HG02840 (cell line): ENCODE data around the gene SCUBE2.

Experiments used
- ATAC-seq: cut with Tn5 transposase; IDR thresholded peaks from one replicate; pipeline ENCODE4 v1.9.1; 2021; ENCODE audit warnings: mild to moderate bottlenecking, moderate library complexity, moderate number of reproducible peaks; ENCODE audit not compliant: unreplicated experiment, low FRiP score

The SCUBE2 gene

DNA sequence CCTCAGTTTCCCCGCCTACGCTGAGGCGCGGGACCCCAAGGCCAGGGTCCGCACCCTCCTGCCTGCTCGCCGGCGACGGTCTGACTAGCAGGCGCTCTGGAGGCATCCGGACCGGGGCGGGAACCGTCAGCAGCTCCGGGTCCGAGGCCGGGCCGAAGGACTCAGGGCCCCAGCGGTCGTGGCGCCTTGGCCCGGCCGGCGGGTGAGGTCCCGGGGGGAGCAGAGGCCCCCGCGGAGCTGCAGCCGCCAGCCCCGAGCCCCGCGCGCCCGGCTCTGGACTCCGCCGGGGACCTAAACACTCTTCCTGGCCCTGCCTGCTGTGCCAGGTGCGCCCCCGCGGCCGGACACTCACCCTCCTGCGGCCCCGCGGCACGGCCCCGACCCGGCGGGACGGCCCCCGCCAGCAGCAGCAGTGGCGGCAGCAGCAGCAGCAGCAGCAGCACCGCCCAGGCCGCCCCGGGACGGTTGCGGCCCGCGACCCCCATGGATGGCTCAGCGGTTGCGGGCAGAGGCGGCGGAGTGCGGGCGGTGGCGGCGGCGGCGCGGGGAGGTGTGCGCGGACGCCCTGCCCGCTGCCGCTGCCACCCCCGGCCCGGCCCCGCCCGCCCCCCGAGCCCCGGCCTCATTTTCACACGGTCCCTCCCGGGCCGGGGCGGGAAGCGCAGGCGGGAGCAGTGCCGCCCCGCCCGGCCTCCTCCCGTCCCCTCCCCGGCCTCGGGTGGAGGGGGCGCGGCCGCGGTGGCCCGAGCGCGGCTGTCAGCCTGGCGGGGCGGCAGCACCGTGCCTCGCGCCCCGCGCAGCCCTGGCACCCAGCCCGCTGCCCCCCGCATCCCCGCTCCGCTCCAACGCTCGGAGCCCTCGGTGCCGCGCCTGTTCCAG is at the start of gene SCUBE2:
Gene SCUBE2 (minus strand): TSS at position 556 of the 879 bp plus-strand sequence. CDS start 71 bp downstream, at position 485.
- ATAC-seq: no peak

DNA sequence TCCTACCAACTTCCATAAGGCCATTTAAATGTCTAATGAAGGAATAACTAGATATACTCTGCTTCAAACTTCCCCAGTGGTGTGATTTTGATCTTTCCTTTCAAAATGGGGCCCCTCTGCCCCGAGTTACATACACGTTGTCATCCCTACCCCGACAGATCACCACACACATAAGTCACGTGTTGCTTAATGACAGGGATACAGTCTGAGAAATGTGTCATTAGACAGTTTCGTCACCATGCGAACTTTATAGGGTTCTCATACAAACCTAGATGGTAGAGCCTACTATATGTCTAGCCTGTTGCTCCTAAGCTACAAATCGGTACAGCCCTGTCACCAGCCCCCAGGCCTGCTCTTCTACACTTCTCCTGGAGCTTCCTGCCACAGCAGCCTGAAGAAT is 49.8 kb upstream of the SCUBE2 start:
- no peak for ATAC-seq

DNA sequence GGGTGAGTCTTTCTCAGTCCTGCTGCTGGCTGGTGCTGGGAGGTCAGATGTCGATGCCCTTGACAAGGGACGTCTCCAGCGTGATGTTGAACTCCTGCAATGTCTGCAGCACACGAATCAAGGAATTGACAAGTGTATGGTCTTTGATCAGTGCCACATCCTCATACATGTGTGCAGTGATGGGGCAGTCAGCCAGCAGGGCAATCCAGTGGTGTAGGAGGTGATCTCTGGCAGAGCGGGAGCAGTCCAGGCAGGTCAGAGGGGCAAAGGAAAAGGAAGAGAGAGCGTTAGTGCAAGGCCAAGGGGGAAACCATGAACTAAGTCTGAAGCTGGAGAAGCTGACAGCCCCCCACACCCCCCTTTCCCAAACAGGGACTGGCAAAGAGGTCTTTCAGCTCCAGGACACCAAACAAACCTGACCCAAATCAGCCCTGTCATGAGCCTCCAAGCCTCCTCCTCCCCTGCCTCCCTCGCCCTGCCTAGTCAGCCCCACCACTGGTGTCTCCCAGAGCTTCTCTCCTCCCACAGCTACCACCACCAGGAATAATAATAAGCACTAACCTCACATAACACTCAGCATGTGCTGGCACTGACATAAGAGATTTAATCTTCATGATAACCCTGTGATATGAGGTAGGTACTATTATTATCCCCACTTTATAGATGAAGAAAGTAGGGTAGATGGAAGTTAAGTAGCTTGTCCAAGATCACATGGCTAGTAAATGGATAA is 48.4 kb upstream of the SCUBE2 start:
- no peak for ATAC-seq

DNA sequence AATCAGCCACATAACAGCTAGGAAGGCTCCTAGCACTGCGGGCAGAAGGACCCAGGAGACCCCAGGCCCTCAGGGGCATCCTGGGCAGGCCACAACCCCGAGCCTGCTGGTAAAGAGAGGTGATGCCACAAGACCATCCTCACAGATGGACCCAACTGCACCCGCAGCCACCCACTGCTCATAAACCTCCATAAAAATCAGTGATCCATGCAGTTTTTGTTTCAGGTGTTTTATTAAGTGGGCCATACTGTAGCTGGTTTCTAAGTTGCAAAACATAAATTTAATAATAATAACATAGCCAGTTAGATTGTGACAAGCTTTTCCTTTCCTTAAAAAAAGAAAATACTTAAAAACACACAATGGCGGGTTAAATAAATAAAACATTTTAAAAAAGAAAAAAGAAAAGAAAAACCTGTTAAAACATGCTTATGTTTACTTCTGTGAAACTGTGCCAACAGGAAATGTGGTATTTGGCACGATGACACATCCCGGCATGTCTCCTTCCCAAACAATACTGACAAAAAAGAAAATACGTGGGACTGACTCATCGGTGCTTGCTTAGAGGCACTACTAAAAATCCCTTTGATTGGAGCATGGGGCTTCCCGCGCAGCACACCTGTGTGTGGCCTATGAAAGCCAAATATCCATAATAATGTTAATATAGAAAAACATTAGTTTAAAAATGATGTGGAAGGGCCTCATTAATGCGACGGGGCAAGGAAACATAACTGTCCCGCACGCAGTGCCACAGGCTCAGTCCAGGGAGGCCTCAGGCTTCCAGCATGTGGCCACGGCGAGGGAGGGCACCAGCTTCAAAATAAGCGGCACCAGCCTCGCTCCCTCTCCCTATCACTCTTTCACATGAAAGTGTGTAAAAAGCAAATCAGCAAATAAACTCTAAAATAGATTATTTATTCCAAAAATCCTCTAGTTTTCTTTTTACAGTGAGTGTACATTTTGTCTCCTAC is 47.5 kb upstream of the SCUBE2 start:
- no peak for ATAC-seq

DNA sequence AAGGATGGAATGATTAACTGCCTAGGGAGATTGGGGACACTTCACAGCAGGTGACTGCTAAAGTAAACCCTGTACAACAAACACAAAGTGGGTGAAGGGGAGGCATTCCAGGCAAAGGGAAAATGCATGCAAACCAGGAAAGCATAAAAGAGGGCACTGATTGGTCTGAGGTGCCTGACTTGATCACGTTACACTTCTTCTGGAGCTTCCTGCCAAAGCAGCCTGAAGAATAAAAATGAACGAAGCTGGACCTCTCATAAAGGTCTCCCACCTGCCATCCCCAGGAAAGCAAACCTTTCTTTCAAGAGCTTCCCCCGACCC is 46.7 kb upstream of the SCUBE2 start:
- no peak for ATAC-seq

DNA sequence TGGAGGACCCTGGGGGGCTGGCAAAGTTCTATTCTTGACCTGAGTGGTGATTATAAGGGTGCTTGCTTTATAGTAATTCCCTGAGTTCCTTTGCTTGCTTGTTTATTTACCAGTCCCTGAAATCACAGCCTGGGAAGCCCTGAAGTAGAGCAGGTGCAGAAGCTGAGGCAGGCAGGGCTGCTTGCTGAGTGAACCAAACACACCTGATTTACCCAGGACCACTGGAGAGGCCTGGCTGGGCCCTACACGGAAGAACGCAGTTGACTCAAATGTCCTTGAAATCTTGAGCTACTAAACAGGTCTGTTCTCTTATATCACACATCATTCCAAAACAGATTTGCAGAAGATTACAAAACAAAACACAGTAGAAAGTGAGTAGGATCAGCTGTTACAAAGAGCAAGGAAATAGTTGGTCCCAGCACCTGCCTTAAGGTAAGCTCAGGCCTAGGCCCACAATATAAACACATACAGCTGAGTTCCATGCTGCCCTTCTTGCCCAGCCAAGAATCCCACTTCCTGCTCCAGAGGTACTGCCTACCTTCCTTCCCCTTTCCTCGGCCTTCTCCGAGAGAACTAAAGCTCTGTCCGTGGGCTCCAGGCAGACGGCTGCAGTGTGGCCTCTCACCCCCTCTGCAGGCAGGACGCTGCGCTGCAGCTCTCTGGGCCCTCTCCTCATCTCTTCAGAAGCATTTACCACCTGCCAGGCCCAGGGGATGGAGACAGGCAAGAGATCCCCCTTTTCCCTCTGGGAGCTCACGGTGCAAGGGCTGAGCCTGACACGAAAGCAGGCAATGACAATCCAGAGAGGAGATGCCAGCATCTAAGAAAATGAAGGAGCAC is 46.1 kb upstream of the SCUBE2 start:
- no peak for ATAC-seq

DNA sequence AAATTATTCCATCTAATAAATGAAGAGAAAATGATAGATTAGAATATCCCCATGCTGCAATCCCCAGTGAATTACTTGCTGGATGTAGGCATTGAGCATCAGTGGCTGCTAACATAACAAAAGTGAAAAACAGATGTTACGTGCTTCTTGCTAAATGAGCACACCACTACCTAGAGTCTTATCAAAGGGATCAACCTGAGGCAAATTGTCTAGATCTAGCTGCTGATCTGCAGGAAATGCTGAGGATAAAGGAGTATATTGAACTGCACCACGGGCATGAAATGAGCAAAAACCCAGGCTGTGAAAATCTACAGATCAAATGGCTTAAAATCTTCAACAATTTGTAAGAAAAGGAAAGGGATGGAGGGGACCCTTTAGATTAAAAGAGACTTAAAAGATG is 45.3 kb upstream of the SCUBE2 start:
- ATAC-seq: no peak

DNA sequence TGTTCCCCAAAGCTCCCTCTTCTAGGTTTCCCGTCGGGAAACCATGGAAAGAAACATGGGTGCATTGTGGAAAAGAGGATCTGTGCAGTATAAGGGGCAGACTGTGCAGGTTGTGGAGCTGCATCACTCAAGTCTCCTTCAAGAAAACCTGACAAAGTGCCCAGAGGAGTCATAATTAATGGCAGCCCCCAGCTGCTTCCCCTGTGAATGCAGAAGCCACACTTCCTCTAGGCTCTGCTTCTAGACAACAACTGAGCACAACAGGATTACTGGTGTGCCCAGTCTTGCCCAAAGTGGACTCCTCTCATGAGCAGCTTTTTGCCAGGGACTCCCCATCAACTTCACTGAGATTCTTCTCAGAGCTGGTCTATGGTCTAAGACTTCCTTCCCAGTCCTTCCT is 42.6 kb upstream of the SCUBE2 start:
- ATAC-seq: no peak

DNA sequence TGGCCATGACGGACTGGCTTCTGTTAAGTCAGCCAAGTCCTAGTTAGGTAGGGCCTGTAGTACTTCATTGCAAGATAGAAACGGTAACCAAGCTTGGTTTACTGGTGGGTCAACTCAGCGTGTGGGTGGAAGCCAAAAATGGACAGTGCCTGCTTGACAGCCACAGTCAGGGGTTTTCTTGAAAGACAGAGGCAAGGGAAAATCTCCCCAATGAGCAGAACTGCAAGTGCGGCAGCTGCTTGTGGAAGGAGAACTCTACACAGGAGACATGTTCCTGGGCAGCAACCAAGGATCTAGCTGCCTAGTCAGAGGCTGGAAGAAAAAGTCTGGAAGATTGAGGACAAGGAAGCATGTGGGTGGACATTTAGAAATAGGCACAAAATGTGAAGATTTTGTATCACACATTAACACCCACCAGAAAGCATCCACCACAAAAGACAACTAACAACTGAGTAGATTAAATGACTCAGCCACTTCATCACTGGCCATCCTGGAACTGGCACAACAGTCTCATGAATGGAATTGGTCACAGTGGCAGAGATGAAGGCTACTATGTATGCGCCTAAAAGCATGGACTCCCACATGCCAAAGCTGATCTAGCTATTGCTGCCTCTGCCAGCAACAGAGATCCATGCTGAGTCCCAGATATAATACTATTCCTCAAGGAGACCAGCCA is 40.9 kb upstream of the SCUBE2 start:
- ATAC-seq: no peak

DNA sequence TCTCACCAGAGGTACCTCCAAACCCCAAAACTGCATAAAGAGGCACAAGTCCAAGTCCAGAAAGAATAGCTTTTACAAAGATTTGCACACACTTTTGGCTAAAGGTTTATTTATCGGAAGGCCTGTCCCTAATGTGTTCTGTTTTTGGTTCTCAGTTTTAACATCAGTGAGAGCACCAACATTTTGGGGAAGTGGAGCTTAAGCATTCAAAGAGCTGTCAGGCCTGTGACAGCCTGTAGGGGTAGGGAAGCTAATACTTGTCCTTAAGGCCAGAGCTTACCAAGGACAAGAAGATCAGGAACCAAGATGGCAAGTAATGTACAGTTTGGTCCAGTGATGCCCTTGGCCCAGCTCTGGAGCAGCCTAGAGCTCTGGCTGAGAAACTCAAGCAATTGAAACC is 38.9 kb upstream of the SCUBE2 start:
- no peak for ATAC-seq

DNA sequence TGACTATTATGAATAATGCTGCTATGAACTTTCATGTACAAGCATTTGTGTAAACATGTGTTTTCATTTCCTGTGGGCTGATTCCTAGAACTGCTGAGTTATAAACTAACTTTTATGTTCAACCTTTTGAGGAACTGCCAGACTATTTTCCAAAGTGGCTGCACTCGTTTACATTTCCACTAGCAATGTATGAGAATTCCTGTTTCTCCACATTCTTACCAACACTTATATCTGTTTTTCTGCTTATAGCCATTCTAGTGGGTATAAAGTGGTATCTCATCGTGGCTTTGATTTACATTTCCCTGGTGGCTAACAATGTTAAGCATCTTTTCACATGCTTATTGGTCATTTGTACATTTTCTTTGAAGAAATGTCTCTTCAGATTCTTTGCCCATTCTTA is 35.2 kb upstream of the SCUBE2 start:
- ATAC-seq: no peak

DNA sequence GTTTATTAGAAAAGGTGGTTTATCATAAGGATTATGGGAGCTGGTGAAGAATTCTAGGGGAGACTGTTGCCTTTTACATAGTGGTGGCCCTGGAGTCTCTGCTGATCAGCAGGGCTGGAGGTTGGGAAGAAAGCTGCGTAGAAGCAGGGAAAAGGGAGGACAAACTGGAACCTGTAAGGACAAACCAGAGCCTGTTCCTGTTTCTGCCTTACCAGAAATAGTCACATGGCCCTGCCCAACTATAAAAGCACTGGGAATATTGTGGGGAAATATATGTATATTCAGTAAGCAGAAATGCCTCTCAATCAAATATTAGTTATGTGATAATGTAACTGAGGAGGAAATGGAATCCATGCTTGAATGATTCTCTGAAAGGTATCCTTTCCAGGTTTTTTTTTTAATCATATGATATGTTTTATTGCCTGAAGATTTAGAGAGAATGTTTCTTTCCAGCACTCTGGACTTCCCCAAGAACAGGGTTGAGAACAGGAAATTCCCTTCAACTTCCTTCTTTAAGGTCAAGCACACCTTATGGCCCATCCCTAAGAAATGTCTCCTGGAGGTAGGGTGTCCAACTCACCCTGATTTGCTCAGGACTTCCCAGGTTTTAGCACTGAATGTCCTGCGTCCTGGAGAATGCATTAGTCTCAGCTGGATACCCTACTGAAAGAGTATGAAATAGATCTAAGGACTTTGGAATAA is 33.9 kb upstream of the SCUBE2 start:
- ATAC-seq: no peak

DNA sequence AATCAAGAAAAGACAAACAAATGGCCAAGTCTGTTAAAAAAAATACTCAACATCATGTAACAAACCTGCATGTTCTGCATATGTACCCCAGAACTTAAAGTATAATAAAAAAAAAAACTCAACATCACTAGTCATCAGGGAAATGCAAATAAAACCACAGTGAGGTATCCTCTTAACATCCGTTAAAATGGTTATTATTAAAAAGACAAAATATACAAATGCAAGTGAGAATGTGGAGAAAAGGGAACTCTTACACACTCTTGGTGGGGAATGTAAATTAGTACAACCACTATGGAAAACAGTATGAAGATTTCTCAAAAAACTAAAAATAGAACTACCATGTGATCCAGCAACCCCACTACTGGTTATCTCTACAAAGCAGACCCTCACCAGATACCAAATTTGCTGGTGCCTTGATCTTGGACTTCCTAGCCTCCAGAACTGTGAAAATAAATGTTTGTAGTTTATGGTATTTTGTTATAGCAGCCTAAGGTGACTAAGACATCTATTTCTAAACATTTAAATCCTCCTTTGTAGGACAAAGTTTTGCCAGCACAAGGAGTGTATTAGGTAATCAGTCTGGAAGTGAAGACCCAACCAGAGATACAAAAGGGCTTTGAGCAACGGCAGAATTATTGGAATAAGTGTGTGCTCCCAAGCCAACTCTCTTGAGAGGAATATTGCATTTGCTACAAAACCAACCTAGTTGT is 32.4 kb upstream of the SCUBE2 start:
- ATAC-seq: no peak

DNA sequence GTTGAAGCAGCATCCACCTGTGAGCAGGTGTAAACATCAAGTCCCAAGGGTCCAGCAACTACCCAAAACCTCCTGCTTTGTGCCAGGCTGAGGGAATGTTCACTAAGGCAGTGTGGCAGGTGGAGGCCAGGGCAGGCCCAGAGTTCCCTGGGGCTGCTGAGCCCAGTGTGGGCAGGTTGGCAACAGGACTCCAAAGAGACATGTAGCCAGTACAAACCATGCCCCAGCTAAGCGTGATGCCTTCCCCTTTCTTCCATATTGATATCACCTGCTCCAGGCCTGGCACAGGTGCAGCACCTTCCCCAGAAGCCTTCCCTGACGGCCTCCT is 30.0 kb upstream of the SCUBE2 start:
- ATAC-seq: no peak

DNA sequence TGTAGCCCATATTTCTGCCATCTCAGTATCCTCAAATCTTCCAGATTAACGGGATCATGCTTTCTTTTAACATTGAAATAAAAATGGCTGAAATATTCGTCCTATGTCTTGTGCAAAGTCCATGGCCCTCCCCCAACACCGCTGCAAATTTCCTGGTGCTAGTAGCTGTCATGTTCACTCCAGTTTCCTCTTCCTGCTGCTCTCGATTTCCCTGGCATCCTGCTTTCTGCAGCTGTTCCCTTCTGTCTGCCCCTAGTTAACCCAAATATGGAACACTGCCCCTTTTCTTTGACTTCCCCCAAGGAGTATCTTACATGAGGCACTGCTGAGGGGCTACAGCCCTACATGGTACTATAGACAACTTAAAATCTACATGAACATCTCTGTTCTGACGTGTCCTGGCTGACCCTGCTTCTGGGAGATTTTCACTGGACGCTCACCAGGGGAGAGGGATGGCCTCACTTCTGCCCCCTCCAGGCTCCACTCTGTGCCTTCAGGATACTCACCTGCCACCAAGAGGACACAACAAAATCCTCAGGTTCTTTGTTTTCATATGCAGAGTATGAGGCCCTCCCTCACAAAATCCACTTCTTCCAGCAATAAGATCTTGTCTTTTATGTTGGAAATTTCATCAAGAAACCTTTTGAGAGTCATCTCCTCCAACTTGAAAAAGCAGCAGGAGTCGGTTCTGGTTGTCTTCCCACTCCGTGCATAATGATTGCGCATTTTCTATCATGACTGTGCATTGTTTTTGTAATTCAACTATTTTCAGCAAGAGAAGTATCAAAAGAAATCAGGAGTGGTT is 29.5 kb upstream of the SCUBE2 start:
- ATAC-seq: no peak

DNA sequence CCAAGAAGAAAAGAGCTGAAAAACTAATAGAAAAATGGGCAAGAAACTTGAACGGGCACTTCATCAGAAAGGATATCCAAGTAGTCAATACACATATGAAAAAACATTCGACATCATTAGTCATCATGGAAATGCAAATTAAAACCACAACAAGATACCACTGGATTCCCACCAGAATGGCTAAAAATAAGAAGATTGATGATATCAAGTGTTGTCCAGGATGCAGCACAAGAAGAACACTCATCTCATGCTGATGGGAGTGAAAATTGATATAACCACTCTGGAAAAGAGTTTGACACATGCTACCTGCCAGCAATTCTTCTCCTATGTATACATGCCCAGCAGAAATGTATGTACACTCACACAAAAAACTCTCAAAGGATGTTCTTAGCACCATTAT is 26.9 kb upstream of the SCUBE2 start:
- no peak for ATAC-seq

DNA sequence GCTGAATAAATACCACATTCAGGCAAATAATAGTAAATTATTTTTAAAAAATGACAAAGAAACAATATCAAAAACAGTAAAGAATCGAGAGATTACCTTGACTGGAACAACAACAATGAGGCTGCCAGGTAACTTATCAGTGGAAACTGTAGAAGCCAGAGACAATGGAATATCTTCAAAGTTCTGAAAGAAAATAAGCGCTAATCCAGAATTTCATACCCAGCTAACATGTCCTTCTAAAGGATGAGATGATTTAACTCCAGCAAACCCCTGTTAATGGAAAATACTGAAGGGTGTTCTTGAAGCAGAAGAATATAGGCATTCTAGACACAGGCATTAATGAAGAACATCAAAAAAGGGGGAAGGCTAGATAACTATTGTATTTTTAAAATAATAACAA is 20.7 kb upstream of the SCUBE2 start:
- no peak for ATAC-seq
